GM19463 (cell line): ENCODE results near the gene KCNC3.

Experiments
- ATAC-seq: cut with Tn5 transposase; IDR thresholded peaks from one replicate; pipeline ENCODE4 v1.9.1; 2021; ENCODE audit warnings: mild to moderate bottlenecking, moderate library complexity; ENCODE audit not compliant: unreplicated experiment

The KCNC3 gene

DNA sequence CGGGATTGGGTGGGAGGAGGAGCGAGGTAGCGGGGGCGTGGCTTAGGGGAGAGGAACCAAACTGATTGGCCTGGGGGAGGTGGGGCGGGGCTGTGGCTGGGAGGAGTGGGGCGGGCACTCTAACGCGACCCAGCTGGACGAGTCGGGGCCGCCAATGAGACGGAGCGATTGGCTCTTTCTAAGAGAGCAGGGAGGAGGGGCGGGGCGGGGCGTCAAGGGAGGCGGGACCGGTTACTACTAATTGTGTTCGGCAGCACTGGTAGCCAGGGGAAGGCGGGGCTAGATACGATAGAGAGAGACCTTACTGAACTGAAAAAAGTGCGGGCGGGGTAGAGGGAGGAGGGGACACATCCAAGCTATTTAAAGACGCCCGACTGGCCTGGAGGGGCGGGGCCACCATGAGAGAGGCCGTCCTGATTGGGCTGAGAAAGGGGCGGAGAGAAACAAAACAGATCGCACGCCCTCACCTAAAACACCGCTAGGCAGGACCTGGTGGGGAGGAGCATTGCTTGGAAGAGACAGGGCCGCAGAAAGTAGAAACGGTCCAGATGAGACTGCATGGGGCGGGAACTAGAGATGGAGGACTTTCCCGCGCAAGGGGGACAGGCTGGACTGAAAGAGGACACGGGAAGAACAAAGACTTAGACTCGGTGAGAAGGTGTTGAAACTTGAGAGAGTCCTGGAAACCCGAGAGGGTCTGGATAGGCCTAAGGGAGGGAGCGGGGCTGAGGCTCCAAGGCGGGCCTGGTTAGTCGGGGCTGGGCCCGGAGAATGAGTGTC lies at the start of gene KCNC3:
Gene KCNC3, minus strand, starts transcription at position 232 of the 780 bp plus-strand sequence. CDS start 295 bp downstream, outside the sequence.
- peak; percentile 34 for ATAC-seq

DNA sequence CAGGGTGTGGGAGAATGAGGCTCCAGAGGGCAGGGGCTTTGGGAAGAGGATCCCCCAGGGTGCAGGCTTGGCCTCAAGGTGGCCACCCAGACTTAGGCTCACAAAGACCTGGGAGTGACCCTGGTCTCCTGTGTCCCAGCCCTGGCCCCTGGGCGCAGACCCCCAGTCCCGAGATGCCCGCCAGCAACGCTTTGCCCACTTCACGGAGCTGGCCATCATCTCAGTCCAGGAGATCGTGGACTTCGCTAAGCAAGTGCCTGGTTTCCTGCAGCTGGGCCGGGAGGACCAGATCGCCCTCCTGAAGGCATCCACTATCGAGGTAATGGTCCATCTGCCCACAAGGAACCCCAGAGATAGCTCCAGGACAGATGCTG lies 49.7 kb upstream of the KCNC3 start:
- no peak for ATAC-seq

DNA sequence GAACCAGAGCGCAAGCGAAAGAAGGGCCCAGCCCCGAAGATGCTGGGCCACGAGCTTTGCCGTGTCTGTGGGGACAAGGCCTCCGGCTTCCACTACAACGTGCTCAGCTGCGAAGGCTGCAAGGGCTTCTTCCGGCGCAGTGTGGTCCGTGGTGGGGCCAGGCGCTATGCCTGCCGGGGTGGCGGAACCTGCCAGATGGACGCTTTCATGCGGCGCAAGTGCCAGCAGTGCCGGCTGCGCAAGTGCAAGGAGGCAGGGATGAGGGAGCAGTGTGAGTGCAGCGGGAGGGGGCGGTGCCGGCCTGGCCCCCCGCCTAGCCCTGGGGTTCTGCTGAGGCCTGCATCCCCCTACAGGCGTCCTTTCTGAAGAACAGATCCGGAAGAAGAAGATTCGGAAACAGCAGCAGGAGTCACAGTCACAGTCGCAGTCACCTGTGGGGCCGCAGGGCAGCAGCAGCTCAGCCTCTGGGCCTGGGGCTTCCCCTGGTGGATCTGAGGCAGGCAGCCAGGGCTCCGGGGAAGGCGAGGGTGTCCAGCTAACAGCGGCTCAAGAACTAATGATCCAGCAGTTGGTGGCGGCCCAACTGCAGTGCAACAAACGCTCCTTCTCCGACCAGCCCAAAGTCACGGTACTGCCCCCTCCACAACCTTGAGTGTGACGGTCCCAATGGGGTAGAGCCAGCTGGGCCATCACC lies 49.1 kb upstream of the KCNC3 start:
- ATAC-seq = no peak

DNA sequence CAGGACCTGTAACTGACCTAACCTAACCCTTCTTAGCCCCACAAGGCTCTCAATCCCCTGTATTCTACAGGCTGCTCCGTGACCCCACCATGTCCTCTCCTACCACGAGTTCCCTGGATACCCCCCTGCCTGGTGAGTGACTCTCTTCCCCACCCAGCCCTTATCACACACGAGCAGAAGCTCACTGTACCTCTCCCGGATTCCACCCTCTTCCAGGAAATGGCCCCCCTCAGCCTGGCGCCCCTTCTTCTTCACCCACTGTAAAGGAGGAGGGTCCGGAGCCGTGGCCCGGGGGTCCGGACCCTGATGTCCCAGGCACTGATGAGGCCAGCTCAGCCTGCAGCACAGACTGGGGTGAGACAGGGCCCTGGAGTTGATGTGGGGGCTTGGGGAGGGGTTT lies 48.3 kb upstream of the KCNC3 start:
- ATAC-seq = no peak

DNA sequence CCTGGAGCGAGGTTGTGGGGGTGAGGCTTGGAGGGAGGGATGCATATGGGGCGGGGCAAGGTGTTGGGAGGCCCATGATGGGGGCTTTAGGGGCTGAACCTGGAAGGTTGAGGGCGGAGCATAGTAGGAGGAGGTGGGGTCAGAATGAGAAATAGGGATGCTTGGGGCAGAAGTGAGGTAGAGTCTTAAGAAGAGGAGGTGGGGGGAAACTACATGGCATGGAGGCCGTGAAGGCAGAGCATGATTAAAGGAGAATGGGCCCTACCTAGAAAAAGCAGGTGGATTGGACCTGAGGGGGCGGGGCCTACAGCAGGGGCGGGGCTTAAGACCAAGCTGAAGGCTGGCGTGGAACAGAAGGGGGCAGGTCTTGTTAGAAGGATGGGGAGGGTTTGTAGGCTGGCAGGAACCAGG lies 47.9 kb upstream of the KCNC3 start:
- ATAC-seq = no peak

DNA sequence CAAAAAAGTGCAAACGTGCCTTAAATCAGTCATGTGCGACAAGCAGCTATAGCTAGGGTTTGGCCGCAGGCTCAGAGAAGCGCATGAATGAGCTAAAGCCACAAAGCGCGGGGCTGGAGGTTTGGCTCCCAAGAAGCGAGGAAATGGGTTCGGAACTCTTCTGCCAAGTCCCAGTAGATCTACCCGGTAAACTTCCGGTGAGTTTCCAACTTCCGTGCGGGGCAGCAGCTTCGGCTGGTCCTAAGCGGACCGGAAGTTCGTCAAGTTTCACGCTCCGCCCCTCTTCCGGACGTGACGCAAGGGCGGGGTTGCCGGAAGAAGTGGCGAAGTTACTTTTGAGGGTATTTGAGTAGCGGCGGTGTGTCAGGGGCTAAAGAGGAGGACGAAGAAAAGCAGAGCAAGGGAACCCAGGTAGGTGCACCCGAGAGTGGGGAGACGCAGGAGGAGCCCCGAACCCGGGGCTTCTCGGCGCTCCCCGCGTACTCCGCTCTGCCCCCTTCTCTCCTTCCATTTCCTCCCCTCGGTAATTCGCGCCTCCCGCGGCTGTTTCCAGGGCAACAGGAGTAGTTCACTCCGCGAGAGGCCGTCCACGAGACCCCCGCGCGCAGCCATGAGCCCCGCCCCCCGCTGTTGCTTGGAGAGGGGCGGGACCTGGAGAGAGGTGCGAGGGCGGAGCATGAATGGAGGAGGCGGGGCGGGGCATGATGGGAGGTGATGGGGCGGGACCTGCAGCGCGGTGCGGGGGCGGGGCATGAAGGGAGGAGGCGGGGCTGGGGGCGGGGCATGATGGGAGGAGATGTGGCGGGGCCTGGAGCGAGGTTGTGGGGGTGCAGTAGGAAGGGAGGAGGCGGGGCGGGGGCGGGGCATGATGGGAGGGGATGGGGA lies 47.2 kb upstream of the KCNC3 start, which contains the start of gene NR1H2:
Gene NR1H2, plus strand, starts transcription at position 292 of the 885 bp plus-strand sequence. CDS start 1,149 bp downstream, outside the sequence.
- ATAC-seq = peak; percentile 95

DNA sequence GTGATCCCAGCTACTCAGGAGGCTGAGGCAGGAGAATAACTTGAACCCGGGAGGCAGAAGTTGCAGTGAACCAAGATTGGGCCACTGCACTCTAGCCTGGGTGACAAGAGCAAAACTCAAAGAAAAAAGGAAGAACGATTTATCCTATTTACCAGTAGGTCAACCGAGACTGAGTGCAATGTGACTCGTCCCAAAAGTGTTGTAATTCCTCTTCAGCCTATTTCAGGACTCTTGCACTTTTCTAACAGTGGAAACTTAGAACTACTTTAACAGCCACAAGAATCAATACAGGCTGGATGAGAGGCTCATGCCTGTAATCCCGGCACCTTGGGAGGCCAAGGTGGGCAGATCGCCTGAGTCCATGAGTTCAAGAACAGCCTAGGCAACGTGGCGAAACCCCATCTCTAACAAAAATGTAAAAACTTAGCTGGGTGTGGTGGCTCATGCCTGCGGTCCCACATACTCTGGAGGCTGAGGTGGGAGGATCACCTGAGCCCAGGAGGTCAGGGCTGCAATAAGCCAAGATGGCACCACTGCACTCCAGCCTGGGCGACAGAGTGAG lies 42.8 kb upstream of the KCNC3 start:
- ATAC-seq = no peak

DNA sequence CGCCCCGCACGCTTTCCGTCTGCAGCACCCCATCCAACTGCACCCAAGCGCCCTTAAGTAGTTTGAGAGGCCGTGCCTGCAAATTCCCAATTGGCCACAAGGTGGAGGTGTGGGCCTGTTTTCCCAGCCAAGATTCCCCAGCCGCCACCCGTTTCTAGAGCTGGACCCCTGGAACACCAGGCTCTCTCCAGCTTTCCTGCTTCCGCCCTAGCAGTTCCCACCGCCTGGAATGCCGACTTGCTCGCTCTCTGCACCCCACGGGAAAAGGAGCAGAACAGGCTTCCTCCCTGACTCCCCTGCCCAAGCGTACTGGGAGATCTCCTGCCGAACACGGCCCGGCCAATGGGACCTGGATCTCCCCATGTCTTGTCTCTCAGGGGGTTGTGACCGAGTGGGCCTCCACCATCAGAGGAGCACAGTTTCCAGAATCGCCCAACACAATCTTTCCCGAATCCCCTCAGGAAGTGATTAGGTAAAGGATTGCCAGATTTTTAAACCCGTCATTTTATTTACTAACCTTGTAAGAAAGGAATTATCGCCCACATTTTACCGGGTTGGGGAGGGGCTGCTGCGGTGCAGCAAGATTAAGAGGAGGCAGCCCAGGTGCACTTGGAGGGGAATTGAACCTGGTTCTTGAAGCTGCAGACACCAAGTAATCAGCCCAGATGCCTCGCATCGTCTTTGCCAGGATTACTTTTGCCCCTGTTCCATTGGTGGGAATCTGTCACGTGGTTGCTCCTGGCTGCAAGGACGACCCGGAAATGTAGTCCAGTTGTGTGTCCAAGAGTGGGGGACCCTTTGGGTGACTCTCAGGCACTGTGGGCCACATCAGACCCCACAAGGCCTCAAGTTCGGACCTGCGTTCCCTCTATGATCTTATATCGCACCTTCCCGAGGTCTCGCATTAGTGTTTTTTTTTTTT lies 39.7 kb upstream of the KCNC3 start:
- ATAC-seq = no peak

DNA sequence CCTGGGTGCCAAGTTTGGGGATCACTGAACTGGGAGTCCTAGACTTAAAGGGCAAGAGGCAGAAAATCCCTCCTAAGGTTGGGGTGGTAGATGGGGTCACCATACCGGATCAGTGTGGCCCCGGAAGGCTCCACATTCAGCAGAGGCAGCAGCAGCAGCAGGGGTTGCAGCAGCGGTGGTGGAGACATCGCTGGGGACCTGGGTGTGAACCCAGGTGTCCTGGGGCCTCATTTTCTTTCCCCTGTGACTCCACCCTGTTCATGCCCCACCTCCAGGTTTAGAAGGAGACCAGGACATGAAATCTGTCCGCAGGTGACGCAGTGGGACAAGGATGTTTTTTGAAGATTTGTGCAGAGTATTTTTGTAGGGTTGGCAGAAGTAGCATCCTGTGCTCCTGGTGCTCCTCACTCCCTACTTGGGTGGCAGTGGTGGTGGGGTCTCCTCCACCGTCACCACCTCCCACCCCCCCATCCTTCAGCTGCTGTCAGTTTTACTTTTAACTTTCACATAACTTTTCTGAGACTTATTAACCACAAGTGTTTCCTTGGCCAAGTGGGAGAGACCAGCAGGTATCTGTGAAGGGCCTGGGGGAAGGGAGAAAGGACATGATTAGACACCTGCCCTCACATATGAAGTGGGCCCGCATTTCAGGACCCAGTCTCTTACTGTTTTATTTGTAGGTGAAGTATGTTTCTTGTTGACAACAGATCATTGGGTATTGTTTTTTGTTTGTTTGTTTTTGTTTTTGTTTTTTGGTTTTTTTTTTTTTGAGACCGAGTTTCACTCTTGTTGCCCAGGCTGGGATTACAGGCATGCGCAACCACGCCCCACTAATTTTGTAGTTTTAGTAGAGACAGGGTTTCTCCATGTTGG lies 36.5 kb upstream of the KCNC3 start, which contains the start of gene NAPSA:
Gene NAPSA, minus strand, starts transcription at position 206 of the 873 bp plus-strand sequence. Its CDS starts 18 bp downstream, at position 188.
- no peak for ATAC-seq

DNA sequence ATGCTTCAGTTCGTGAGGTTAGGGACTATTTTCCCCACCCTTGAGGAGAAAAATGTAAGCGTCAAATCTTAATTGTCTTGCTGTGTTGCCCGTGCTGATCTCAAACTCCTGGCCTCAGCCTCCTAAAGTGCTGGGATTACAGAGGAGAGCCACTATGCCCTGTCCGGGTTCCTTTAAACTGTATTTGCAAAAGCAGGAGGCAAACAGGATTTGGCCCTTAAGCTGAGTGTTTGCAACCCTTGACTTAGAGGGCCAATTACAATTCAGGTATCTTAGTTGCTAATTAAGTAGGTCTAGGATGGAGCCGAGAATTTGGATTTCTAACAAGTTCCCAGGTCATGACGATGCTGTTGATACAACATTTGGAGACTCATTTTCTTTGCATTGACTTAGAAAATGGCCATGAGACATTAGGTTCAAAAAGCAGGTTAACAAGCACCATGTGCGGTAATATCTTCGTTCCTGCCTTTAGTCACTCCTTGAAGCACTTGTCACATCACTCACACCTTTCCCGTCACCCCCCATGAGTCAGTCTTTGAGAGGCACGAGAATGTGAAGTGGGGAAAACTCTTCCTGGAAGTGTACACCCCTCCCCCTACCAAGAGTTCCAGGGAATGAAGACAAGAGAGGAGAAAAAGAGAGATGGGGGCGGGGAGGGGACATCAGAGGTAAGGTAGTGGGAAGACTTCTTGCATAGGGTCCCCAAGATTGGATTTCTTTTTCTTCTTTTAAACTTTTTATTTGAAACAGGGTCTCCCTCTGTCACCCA lies 33.7 kb upstream of the KCNC3 start:
- ATAC-seq = no peak

DNA sequence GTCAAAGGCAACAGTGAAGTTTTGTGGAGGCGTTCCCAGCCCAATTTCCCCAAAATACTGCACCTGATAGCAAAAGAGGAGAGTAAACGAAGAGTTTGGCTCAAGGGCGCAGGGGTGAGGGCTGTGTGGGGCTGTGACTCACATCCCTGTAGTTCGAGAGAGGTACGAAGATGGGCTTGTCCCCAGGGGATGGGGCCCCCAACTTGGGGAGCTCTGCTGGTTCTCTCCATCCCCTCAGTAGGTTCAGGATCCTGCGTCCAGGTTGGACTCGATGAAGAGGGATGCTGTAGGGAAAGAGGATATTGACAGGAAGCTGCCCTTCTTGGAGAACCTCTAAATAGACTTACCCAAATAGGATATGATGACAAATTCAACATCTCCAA lies 32.8 kb upstream of the KCNC3 start:
- ATAC-seq = no peak

DNA sequence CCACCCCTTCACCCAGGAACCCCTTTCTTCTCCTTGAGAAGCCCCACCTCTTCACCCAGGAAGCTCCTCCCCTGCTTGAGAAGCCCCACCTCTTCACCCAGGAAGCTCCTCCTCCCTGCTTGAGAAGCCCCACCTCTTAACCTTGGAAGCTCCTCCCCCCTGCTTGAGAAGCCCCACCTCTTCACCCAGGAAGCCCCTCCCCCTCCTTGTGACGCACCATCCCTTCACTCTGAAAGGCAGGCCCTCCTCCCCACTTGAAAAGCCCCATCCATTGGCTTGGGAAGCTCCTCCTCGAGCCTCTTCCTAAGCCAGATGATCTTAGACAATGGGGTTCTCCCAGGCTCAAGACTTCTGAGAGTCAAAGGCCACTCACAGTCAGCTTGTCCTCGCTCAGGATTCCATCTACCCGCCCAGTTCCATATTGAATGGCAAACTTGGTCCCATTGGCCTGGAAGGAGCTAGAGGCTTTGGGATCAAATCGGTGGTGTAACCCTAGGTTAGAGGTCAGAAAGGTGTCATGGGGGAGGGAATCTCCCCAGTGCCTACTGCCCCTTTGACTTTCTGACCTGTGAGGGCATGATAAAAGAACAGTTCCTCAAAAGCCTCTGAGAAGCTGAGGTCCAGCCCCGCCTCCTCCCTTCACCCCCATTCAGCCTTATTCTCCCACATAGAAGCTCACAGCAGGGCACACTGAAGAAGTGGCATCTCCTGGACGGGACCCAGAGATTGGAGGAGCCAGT lies 32.3 kb upstream of the KCNC3 start:
- ATAC-seq = no peak

DNA sequence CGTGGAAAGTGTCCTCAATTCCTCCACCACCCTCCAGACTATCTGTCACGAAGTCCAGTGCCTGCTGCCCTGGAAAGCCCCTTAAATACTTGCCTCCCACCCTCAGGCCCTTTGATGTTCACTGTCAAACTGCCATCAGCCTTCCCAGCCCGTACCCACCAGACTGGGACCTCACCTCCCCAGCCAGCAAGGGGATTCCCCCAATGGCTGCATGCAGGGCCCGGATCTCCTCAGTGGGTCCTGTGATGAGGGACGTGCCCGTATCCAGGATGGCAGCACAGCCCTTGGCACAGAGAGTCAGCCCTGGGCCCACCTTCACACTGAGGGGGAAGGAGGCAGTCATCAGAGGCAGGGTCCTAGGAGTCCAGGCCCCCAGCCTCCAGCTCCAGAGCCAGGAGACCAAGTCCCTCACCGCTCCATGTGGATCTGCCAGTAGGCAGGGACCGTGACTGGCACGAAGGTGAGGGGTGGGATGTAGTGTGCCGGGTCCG lies 30.2 kb upstream of the KCNC3 start:
- ATAC-seq = no peak

DNA sequence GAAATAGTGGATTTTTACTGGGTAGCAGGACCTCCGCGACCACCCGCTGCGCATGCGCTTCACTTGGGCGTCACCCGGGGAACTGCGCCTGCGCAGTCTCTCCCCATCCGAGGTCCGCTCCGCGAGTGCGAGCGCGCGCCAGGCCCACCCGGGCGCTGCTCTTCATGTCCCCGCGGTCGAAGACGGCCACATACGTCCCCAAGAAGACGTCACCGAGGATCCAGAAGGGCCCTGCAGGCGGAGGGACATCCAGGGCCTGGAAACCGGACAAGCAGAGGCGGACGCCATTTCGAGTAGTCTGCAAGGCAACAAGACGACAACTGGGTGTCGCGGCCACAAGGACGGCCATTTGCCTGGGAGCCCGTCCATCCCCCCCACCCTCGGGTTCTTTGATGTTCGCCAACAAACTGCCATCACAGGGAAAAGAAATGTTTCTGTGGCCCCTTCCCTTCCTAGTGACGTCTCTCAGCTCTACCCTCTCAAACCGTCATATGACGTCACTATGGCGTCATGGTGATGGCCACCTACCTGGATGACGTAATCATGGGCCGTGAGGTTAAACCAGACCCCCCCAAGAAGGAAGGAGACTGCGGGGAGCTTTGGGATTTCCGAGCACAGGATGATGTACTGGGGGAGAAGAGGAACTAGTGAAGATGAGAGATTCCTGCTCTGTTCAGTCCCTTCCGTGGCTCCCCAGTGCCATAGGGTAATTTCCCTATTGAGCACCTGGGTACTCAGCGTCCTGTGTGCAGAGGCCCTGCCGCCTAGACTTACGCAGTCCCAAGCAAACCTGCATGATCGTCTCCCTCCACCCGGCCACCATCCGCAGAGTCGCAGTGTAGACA lies 29.5 kb upstream of the KCNC3 start:
- no peak for ATAC-seq

DNA sequence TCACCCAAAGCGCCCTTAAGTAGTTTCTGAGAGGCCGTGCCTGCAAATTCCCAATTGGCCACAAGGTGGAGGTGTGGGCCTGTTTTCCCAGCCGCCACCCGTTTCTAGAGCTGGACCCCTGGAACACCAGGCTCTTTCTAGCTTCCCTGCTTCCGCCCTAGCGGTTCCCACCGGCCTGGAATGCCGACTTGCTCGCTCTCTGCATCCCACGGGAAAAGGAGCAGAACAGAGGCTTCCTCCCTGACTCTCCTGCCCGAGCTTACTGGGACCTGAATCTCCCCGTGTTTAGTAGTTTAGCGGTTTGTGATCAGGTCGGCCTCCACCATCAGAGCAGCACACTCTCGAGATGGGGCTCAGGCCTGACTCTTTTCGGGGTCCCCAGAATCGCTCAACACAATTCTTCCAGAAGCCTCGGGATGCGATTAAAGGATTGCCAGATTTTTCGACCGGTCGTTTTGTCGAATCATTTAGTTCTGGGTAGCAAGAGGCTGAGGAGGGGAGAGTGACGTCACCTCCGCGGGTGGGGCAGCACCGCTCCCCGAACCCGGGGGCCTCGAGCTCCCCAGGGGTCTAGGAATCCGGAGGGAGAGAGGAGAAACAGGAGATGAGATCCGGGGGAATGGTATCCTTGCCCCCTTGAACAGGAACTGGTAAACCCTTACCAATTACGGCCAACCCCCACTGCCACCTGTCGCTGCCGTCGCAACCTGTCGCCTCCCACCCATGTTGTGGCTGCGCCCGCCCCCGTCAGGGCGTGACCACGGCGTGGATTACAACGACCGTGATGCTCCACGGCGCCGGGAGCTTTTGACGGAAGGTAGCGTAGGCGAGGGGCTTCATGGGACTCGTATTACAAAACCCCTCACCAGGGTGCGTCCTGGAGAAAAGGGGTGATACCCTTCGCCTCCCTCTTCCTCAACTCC lies 28.3 kb upstream of the KCNC3 start:
- peak; percentile 68 for ATAC-seq
